Measurements from ENCODE around the gene POLR2J.

POLR2J gene

DNA sequence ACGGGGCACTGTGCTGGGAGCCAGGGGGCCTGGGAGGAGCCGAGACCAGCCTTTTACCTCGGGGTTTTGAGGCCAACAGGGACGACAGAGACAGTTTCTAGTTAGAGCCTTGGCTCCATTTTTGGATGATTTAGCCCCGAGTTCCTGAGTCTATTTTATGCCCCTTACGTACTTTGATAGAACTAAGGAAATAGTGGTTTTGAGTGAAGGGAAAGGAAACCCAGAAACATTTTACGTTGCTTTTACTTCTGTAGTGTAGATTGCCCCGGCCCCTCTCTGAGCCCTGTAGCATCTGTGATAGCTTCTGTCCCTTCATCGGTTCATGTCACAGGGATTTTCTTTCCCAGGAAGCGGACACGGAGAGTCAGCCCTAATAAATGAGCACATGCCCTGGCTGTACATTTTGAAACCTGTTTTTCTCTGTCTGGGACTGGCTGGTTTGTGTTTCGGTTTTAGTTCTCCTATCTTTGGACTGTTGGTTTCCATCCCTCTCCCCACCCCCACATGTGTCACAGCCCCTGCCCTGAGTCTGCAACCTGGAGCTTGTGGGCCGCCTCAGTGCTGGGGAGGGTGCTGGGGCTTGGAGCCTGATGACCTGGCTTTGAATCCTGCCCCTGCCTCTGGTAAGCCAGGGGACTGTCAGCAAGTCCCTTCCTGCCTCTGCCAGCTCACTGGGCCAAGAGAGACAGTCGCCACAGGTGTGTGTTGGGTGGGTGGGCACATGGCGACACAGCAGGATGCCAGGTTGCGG lies 52.3 kb downstream of the POLR2J start:
- Mint-ChIP-seq H3K9me3 (no peaks in the 10 kb centered on the region), H3K27ac (peak overlapping the region; percentile 93), H3K4me1 (peaks cover 45% of the 10 kb centered on the region), H3K36me3 (ENCODE audit: low read depth) (peaks cover 43% of the 10 kb centered on the region), H3K27me3 (ENCODE audit: low read depth, poor library complexity) (no peaks in the 10 kb centered on the region), H3K4me3 (no peak overlapping the region)
- no peak for DNase-seq
- TF ChIP-seq, protein P1, sequence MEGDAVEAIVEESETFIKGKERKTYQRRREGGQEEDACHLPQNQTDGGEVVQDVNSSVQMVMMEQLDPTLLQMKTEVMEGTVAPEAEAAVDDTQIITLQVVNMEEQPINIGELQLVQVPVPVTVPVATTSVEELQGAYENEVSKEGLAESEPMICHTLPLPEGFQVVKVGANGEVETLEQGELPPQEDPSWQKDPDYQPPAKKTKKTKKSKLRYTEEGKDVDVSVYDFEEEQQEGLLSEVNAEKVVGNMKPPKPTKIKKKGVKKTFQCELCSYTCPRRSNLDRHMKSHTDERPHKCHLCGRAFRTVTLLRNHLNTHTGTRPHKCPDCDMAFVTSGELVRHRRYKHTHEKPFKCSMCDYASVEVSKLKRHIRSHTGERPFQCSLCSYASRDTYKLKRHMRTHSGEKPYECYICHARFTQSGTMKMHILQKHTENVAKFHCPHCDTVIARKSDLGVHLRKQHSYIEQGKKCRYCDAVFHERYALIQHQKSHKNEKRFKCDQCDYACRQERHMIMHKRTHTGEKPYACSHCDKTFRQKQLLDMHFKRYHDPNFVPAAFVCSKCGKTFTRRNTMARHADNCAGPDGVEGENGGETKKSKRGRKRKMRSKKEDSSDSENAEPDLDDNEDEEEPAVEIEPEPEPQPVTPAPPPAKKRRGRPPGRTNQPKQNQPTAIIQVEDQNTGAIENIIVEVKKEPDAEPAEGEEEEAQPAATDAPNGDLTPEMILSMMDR (IDR thresholded peaks at IDR 0.05), result no peak

DNA sequence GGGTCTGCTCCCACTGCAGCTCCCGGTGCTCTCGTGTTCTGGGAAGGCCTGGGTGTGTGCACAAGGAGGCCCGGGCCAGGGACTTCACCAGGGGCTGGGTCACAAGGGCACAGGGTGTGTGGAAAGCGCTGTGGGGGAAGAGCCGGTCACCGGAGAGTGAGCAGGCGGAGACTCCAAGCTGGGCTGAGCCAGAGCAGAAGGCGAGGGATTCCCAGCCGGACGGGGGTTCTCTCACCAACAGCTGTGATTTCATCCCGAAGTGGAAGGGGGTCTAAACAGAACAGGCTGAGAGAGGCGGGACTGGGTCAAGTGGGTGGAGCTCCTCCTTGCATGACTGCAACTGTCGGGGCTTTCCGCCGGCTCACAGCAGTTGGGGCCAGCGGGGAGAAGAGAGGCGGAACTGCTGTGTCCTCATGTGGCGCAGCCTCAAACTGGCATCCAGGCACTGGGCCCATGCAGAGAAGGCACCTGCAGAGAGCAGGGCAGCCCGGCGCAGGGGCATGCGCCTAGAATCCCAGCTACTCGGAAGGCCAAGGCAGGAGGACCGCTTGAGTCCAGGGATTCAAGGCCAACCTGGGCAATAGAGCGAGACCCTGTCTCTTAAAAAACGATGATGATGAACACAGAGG lies 53.0 kb downstream of the POLR2J start:
- no peaks in the 10 kb centered on the region for H3K9me3 Mint-ChIP-seq
- no peak overlapping the region for H3K4me3 Mint-ChIP-seq
- peak; percentile 53 for DNase-seq
- TF ChIP-seq, protein P1 (IDR thresholded peaks at IDR 0.05), result no peak
- peaks cover 38% of the 10 kb centered on the region for H3K4me1 Mint-ChIP-seq
- H3K27me3 Mint-ChIP-seq (ENCODE audit: low read depth, poor library complexity), result no peaks in the 10 kb centered on the region
- H3K27ac Mint-ChIP-seq, result peak overlapping the region; percentile 93
- peaks cover 48% of the 10 kb centered on the region for H3K36me3 Mint-ChIP-seq (ENCODE audit: low read depth)

DNA sequence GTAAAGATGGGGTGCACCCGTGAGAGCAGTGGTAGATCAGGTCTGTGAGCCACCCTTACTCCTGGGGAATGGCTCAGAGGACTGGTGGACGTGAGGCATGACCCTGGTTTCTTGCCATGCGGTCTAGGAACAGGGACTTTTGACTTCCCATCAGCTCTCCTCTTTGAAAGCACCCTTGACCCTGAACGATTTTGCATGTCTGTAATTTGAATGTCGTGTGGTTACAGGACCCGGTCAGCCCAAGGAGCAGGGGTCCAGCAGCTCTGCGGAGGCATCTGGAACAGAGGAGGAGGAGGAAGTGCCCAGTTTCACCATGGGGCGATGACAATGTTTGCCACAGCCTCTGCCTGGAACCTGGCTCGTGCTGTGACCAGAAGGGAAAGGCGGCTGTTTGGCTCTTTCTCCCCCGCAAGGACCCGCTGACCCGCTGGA lies 53.9 kb downstream of the POLR2J start:
- TF ChIP-seq, protein P1 (IDR thresholded peaks at IDR 0.05), result no peak
- H3K27ac Mint-ChIP-seq, result peak overlapping the region; percentile 98
- H3K27me3 Mint-ChIP-seq (ENCODE audit: low read depth, poor library complexity), result no peaks in the 10 kb centered on the region
- peaks cover 58% of the 10 kb centered on the region for H3K36me3 Mint-ChIP-seq (ENCODE audit: low read depth)
- peak overlapping the region; percentile 36 for H3K4me3 Mint-ChIP-seq
- DNase-seq, result no peak
- peaks cover 32% of the 10 kb centered on the region for H3K4me1 Mint-ChIP-seq
- no peaks in the 10 kb centered on the region for H3K9me3 Mint-ChIP-seq

DNA sequence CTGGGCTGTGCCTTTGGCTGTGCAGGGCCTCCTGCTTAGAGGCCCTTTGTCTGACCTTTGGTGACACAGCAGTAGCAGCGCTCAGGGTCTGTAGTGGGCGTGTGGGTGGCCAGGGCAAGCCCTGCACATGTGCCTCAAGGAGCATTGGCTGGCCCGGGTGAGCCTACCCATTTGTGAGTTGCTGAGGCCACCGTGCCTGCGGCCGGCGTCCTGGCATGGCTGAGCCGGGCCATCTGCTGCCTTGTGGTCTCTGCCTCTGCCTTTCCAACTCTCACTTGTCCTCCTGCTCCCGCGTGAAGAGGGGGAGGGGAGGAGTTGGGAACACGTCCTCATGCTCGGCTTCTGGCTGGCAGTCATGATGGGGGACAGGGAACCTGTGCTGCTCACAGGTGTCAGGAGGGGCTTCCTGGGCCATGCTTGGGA lies 54.6 kb downstream of the POLR2J start:
- Mint-ChIP-seq H3K4me3 (peak overlapping the region; percentile 41), H3K27me3 (ENCODE audit: low read depth, poor library complexity) (no peaks in the 10 kb centered on the region), H3K36me3 (ENCODE audit: low read depth) (peaks cover 64% of the 10 kb centered on the region), H3K9me3 (no peaks in the 10 kb centered on the region), H3K4me1 (peaks cover 27% of the 10 kb centered on the region), H3K27ac (peak overlapping the region; percentile 98)
- peak; percentile 22 for DNase-seq
- TF ChIP-seq, protein P1 (IDR thresholded peaks at IDR 0.05), result no peak

All from nephron progenitor cell (in vitro differentiated cells).